Left kidney (tissue), 2 donors: ENCODE measurements around the gene SKAP2. TPM values are rescaled to one million over a fixed set of nuclear protein-coding genes. Genes with fewer than 3 reads are reported as not detected.

ENCODE experiments used
- DNase-seq: peaks from one replicate; pipeline ENCODE4 v3.0.0-alpha.2; 2013
- polyA plus RNA-seq: library from polyadenylated mRNA; unstranded; fragments of 120-200 nt; gene quantifications from one replicate; pipeline ENCODE4 v1.2.1, GENCODE V29; 2013; ENCODE audit not compliant: insufficient read length

The SKAP2 gene
- polyA plus RNA-seq, 1 donor = 22.4 TPM

- no peak for DNase-seq
Measured at GRCh38 chr7:26779978-26780595, 84.3 kb downstream of the SKAP2 start.

GRCh38 chr7:26777385-26777784, 87.0 kb downstream of the SKAP2 start:
- DNase-seq = no peak

- DNase-seq = no peak
Measured at GRCh38 chr7:26760501-26760900, 103.9 kb downstream of the SKAP2 start.

GRCh38 chr7:26759108-26759507, 105.3 kb downstream of the SKAP2 start:
- DNase-seq = no peak

- no peak for DNase-seq
Measured at GRCh38 chr7:26743205-26743604, 121.2 kb downstream of the SKAP2 start.

- no peak for DNase-seq
Measured at GRCh38 chr7:26735976-26736600, 128.3 kb downstream of the SKAP2 start.

- DNase-seq = no peak
Measured at GRCh38 chr7:26729150-26729775, 135.1 kb downstream of the SKAP2 start.

- DNase-seq = no peak
Measured at GRCh38 chr7:26726051-26726450, 138.3 kb downstream of the SKAP2 start.

GRCh38 chr7:26724795-26725194, 139.6 kb downstream of the SKAP2 start:
- DNase-seq = no peak

- DNase-seq = peak; percentile 34
Measured at GRCh38 chr7:26723129-26723528, 141.3 kb downstream of the SKAP2 start.

GRCh38 chr7:26721450-26721849, 142.9 kb downstream of the SKAP2 start:
- no peak for DNase-seq

GRCh38 chr7:26718063-26718462, 146.3 kb downstream of the SKAP2 start:
- no peak for DNase-seq

- DNase-seq = no peak
Measured at GRCh38 chr7:26714438-26714837, 150.0 kb downstream of the SKAP2 start.

- no peak for DNase-seq
Measured at GRCh38 chr7:26714006-26714405, 150.4 kb downstream of the SKAP2 start.

GRCh38 chr7:26709210-26709990, 155.0 kb downstream of the SKAP2 start:
- no peak for DNase-seq

GRCh38 chr7:26705567-26705966, 158.8 kb downstream of the SKAP2 start:
- DNase-seq = no peak

GRCh38 chr7:26704786-26705185, 159.6 kb downstream of the SKAP2 start:
- no peak for DNase-seq

GRCh38 chr7:26704036-26704435, 160.4 kb downstream of the SKAP2 start:
- no peak for DNase-seq

- DNase-seq = no peak
Measured at GRCh38 chr7:26700893-26701292, 163.5 kb downstream of the SKAP2 start.

- no peak for DNase-seq
Measured at GRCh38 chr7:26700386-26700785, 164.0 kb downstream of the SKAP2 start.

GRCh38 chr7:26699766-26700165, 164.6 kb downstream of the SKAP2 start:
- DNase-seq = no peak

- no peak for DNase-seq
Measured at GRCh38 chr7:26698806-26699205, 165.6 kb downstream of the SKAP2 start.

- DNase-seq = no peak
Measured at GRCh38 chr7:26698194-26698593, 166.2 kb downstream of the SKAP2 start.
